ENCODE data around the gene ALPL.

GRCh38 chr1:21514245-21514644 lies 5.0 kb downstream of the ALPL start:
- TF ChIP-seq CTCF (IDR thresholded peaks at IDR 0.05; ENCODE audit: low read depth, low read length) (no peak), EZH2phosphoT487 (IDR thresholded peaks at IDR 0.05; ENCODE audit: low read depth) (no peak)

Measured in OCI-LY3 (cell line).